Calu3 (cell line): ENCODE results near the gene PI4KA. TPM values are rescaled to one million over a fixed set of nuclear protein-coding genes. Genes with fewer than 3 reads are reported as not detected.
"Not testable (repeated sequence)": the region's sequence is repeated elsewhere in the genome, so short reads cannot be mapped to it uniquely, and the experiment has no call there.

Experiments used
- BruUV-seq: library from RNA; stranded (reverse); fragments of 400-500 nt; replicated peaks from 2 replicates; lab custom pipeline; 2021; lab: Mats Ljungman, UMichigan
- CTCF ChIA-PET: fragments of 300-600 bp; sonication (Branson Sonifier 250); formaldehyde crosslinking; loops from one replicate; lab custom pipeline; 2022; ENCODE audit warnings: antibody characterized with exemption; lab: Charles Lee
- DNase-seq: peaks from one replicate; pipeline ENCODE4 v3.0.0; 2022
- H3K27ac Mint-ChIP-seq: one replicate; pipeline ENCODE4 v1.8.0; 2022; ENCODE audit warnings: mixed read lengths; ENCODE audit not compliant: unreplicated experiment
- H3K27me3 Mint-ChIP-seq: one replicate; pipeline ENCODE4 v1.8.0; 2022; ENCODE audit warnings: mixed read lengths; ENCODE audit not compliant: unreplicated experiment
- H3K36me3 Mint-ChIP-seq: one replicate; pipeline ENCODE4 v1.8.0; 2022; ENCODE audit warnings: mild to moderate bottlenecking, moderate library complexity, mixed read lengths; ENCODE audit not compliant: insufficient read depth, unreplicated experiment
- H3K4me1 Mint-ChIP-seq: one replicate; pipeline ENCODE4 v1.8.0; 2022; ENCODE audit warnings: mild to moderate bottlenecking, low read depth, mixed read lengths; ENCODE audit not compliant: unreplicated experiment
- H3K4me3 Mint-ChIP-seq: one replicate; pipeline ENCODE4 v1.8.0; 2022; ENCODE audit warnings: mild to moderate bottlenecking, low read depth, moderate library complexity, mixed read lengths; ENCODE audit not compliant: unreplicated experiment
- H3K9me3 Mint-ChIP-seq: one replicate; pipeline ENCODE4 v1.8.0; 2022; ENCODE audit warnings: low read depth, mixed read lengths; ENCODE audit not compliant: unreplicated experiment
- intact Hi-C: fragments of 100-400 bp; cut with micrococcal nuclease; formaldehyde crosslinking; loops from one replicate; pipeline ENCODE4 v1.10.0; 2022; ENCODE audit not compliant: unreplicated experiment
- total RNA-seq: library from RNA; stranded (reverse); gene quantifications from 2 replicates; pipeline ENCODE4 v1.2.3, GENCODE V29; 2022
- TF ChIP-seq, protein P1 (sequence below): fragments of 200-600 bp; IDR thresholded peaks from one replicate; pipeline ENCODE4 v1.8.0; 2022; ENCODE audit warnings: antibody characterized with exemption; ENCODE audit not compliant: unreplicated experiment

PI4KA gene
- total RNA-seq, 1 experiment from 2014 or later: 77.9 TPM

- Mint-ChIP-seq H3K4me1 (no peaks in the 10 kb centered on the region), H3K36me3 (peaks cover 5% of the 10 kb centered on the region), H3K9me3 (no peaks in the 10 kb centered on the region), H3K27me3 (no peaks in the 10 kb centered on the region), H3K27ac (no peak overlapping the region), H3K4me3 (no peak overlapping the region)
- TF ChIP-seq, protein P1, sequence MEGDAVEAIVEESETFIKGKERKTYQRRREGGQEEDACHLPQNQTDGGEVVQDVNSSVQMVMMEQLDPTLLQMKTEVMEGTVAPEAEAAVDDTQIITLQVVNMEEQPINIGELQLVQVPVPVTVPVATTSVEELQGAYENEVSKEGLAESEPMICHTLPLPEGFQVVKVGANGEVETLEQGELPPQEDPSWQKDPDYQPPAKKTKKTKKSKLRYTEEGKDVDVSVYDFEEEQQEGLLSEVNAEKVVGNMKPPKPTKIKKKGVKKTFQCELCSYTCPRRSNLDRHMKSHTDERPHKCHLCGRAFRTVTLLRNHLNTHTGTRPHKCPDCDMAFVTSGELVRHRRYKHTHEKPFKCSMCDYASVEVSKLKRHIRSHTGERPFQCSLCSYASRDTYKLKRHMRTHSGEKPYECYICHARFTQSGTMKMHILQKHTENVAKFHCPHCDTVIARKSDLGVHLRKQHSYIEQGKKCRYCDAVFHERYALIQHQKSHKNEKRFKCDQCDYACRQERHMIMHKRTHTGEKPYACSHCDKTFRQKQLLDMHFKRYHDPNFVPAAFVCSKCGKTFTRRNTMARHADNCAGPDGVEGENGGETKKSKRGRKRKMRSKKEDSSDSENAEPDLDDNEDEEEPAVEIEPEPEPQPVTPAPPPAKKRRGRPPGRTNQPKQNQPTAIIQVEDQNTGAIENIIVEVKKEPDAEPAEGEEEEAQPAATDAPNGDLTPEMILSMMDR: no peak
- no TSS peak for BruUV-seq
- CTCF ChIA-PET: interaction anchor here (0.6 kb wide), 1 partner anchor 74 kb away, joined by 6 read pairs; no protein-coding TSS in a partner anchor
- no peak for DNase-seq
- intact Hi-C loops: no loop called here
Observed at GRCh38 chr22:20825624-20826023, 33.0 kb downstream of the PI4KA start.

- H3K9me3 Mint-ChIP-seq, H3K27me3 Mint-ChIP-seq, H3K36me3 Mint-ChIP-seq, H3K27ac Mint-ChIP-seq, H3K4me3 Mint-ChIP-seq, intact Hi-C loops, BruUV-seq, DNase-seq, H3K4me1 Mint-ChIP-seq: not testable (repeated sequence)
- CTCF ChIA-PET: interaction anchor here (0.6 kb wide), 1 partner anchor 74 kb away, joined by 6 read pairs; no protein-coding TSS in a partner anchor
Observed at GRCh38 chr22:20825216-20825615, 33.4 kb downstream of the PI4KA start.

- BruUV-seq: no TSS peak
- no peak overlapping the region for H3K4me3 Mint-ChIP-seq
- no peak for DNase-seq
- no peaks in the 10 kb centered on the region for H3K9me3 Mint-ChIP-seq
- intact Hi-C loops: no loop called here
- CTCF ChIA-PET: no interaction called here
- TF ChIP-seq, protein P1: no peak
- no peaks in the 10 kb centered on the region for H3K27me3 Mint-ChIP-seq
- peaks cover 8% of the 10 kb centered on the region for H3K36me3 Mint-ChIP-seq
- H3K4me1 Mint-ChIP-seq: no peaks in the 10 kb centered on the region
- no peak overlapping the region for H3K27ac Mint-ChIP-seq
Observed at GRCh38 chr22:20823264-20823663, 35.3 kb downstream of the PI4KA start.

- intact Hi-C loops: no loop called here
- Mint-ChIP-seq H3K4me3 (no peak overlapping the region), H3K4me1 (no peaks in the 10 kb centered on the region), H3K27me3 (no peaks in the 10 kb centered on the region), H3K9me3 (no peaks in the 10 kb centered on the region), H3K36me3 (peaks cover 8% of the 10 kb centered on the region), H3K27ac (no peak overlapping the region)
- CTCF ChIA-PET: interaction anchor here (0.6 to 1.0 kb wide), 2 partner anchors 22 to 38 kb away, joined by 3 read pairs; no protein-coding TSS in a partner anchor
- no peak for DNase-seq
- BruUV-seq: no TSS peak
- TF ChIP-seq, protein P1: no peak
Observed at GRCh38 chr22:20822240-20822639, 36.4 kb downstream of the PI4KA start.

DNA sequence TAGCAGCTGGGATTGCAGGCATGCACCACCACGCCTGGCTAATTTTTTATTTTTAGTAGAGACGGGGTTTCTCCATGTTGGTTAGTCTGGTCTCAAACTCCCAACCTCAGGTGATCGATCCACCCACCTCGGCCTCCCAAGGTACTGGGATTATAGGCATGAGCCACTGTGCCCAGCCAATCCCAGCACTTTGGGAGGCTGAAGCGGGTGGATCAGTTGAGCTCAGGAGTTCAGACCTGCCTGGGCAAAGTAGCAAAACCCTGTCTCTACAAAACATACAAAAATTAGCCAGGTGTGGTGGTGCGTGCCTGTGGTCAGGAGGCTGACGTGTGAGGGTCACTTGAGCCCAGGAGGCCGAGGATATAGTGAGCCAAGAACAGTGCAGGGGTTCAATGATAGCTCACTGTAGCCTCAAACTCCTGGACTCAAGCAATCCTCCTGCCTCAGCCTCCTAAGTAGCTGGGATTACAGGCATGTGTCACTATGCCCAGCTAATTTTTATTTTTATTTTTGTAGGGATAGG, 36.8 kb downstream of the PI4KA start:
- H3K4me1 Mint-ChIP-seq, BruUV-seq, intact Hi-C loops, H3K9me3 Mint-ChIP-seq, H3K27ac Mint-ChIP-seq, H3K27me3 Mint-ChIP-seq, H3K36me3 Mint-ChIP-seq, H3K4me3 Mint-ChIP-seq, DNase-seq: not testable (repeated sequence)
- CTCF ChIA-PET: interaction anchor here (0.6 to 1.0 kb wide), 2 partner anchors 23 to 39 kb away, joined by 3 read pairs; no protein-coding TSS in a partner anchor
